Astrocyte (in vitro differentiated cells and primary cell): ENCODE data around the gene GNAI3. TPM values are rescaled to one million over a fixed set of nuclear protein-coding genes. Genes with fewer than 3 reads are reported as not detected.
A peak's percentile ranks its signal among the peaks of the same experiment; 100 is the strongest.

Experiments used
- DNase-seq: peaks from one replicate; pipeline ENCODE4 v3.0.0-alpha.2; 2010; ENCODE audit warnings: low read depth
- FAIRE-seq: peaks from 2 replicates; lab custom pipeline; 2011; peaks lifted over from hg19 to GRCh38; lab: Jason Lieb, UNC
- H2AFZ ChIP-seq: 2 replicates; pipeline ENCODE4 v1.6.0; 2012; ENCODE audit warnings: low read depth, low read length, inconsistent platforms
- H3K27ac ChIP-seq: 2 replicates; pipeline ENCODE4 v1.5.1; 2011; ENCODE audit warnings: low read depth, low read length, inconsistent platforms
- H3K27me3 ChIP-seq: 2 replicates; pipeline ENCODE4 v1.6.0; 2011; ENCODE audit warnings: low read length, inconsistent platforms; ENCODE audit not compliant: insufficient read depth
- H3K36me3 ChIP-seq: 2 replicates; pipeline ENCODE4 v1.5.1; 2011; ENCODE audit warnings: low read length, inconsistent platforms; ENCODE audit not compliant: insufficient read depth
- H3K4me1 ChIP-seq: 2 replicates; pipeline ENCODE4 v1.5.1; 2011; ENCODE audit warnings: low read length, inconsistent platforms; ENCODE audit not compliant: insufficient read depth
- H3K4me2 ChIP-seq: 2 replicates; pipeline ENCODE4 v1.6.0; 2012; ENCODE audit warnings: low read length, inconsistent platforms
- H3K4me3 ChIP-seq: 2 replicates; pipeline ENCODE4 v1.5.1; 2011; ENCODE audit warnings: low read depth, mild to moderate bottlenecking, low read length, inconsistent platforms; ENCODE audit not compliant: insufficient read depth
- H3K79me2 ChIP-seq: 2 replicates; pipeline ENCODE4 v1.6.0; 2012; ENCODE audit warnings: mild to moderate bottlenecking, low read length, inconsistent platforms; ENCODE audit not compliant: insufficient read depth
- H3K9ac ChIP-seq: 2 replicates; pipeline ENCODE4 v1.6.0; 2012; ENCODE audit warnings: mild to moderate bottlenecking, low read length, inconsistent platforms
- H3K9me3 ChIP-seq: 2 replicates; pipeline ENCODE4 v1.5.1; 2012; ENCODE audit warnings: low read depth, mild to moderate bottlenecking, low read length, inconsistent platforms; ENCODE audit not compliant: insufficient read depth
- H4K20me1 ChIP-seq: 2 replicates; pipeline ENCODE4 v1.6.0; 2012; ENCODE audit warnings: low read length, inconsistent platforms; ENCODE audit not compliant: insufficient read depth
- H3K27ac Mint-ChIP-seq: one replicate; pipeline ENCODE4 v1.8.0; 2021; ENCODE audit warnings: mild to moderate bottlenecking, mixed read lengths; ENCODE audit not compliant: unreplicated experiment
- H3K27me3 Mint-ChIP-seq: one replicate; pipeline ENCODE4 v1.8.0; 2021; ENCODE audit warnings: low read depth, mixed read lengths; ENCODE audit not compliant: unreplicated experiment
- H3K36me3 Mint-ChIP-seq: one replicate; pipeline ENCODE4 v1.8.0; 2021; ENCODE audit warnings: low read depth, mixed read lengths; ENCODE audit not compliant: unreplicated experiment
- H3K4me1 Mint-ChIP-seq: one replicate; pipeline ENCODE4 v1.8.0; 2021; ENCODE audit warnings: low read depth, mixed read lengths; ENCODE audit not compliant: unreplicated experiment
- H3K4me3 Mint-ChIP-seq: one replicate; pipeline ENCODE4 v1.8.0; 2021; ENCODE audit warnings: mild to moderate bottlenecking, moderate library complexity, mixed read lengths; ENCODE audit not compliant: unreplicated experiment
- H3K9me3 Mint-ChIP-seq: one replicate; pipeline ENCODE4 v1.8.0; 2021; ENCODE audit warnings: mild to moderate bottlenecking, mixed read lengths; ENCODE audit not compliant: unreplicated experiment
- CTCF ChIP-seq: IDR thresholded peaks from 2 replicates; pipeline ENCODE4 v1.5.1; 2011; ENCODE audit warnings: low read depth, mild to moderate bottlenecking, inconsistent platforms, low read length, moderate library complexity; ENCODE audit not compliant: insufficient read depth
- EZH2 ChIP-seq: IDR thresholded peaks from 2 replicates; pipeline ENCODE4 v1.6.1; 2012; ENCODE audit warnings: mild to moderate bottlenecking, low read length, inconsistent platforms; ENCODE audit not compliant: insufficient read depth
- total RNA-seq: library from RNA; stranded (reverse); gene quantifications from 2 replicates; pipeline ENCODE4 v1.2.1, GENCODE V29; 2021

Gene GNAI3
- total RNA-seq, 1 donor from 2014 or later, result 16.1 TPM

- H3K36me3 ChIP-seq, result no peaks in the 10 kb centered on the region
- no peak overlapping the region for H3K4me3 Mint-ChIP-seq
- peaks cover 100% of the 10 kb centered on the region for H3K79me2 ChIP-seq
- H3K4me1 Mint-ChIP-seq, result peaks cover 31% of the 10 kb centered on the region
- no peak overlapping the region for H3K4me2 ChIP-seq
- TF ChIP-seq CTCF, result no peak
- TF ChIP-seq EZH2, result no peak
- H3K27ac ChIP-seq, result no peak overlapping the region
- H4K20me1 ChIP-seq, result peaks cover 100% of the 10 kb centered on the region
- no peak overlapping the region for H3K9ac ChIP-seq
- H3K36me3 Mint-ChIP-seq, result peaks cover 2% of the 10 kb centered on the region
- H3K9me3 Mint-ChIP-seq, result no peaks in the 10 kb centered on the region
- no peak overlapping the region for H2AFZ ChIP-seq
- H3K4me1 ChIP-seq, result peaks cover 4% of the 10 kb centered on the region
- no peak overlapping the region for H3K27ac Mint-ChIP-seq
- H3K4me3 ChIP-seq, result no peak overlapping the region
- no peak for DNase-seq
- FAIRE-seq, result no peak
- no peaks in the 10 kb centered on the region for H3K9me3 ChIP-seq
- H3K27me3 Mint-ChIP-seq, result no peaks in the 10 kb centered on the region
- H3K27me3 ChIP-seq, result no peaks in the 10 kb centered on the region
These were observed 11.6 kb downstream of the GNAI3 start for GRCh38 chr1:109559995-109560394.

GRCh38 chr1:109564194-109564878, 15.9 kb downstream of the GNAI3 start:
- Histone ChIP-seq H3K36me3 (no peaks in the 10 kb centered on the region), H2AFZ (no peak overlapping the region), H3K9me3 (no peaks in the 10 kb centered on the region), H3K4me1 (peaks cover 4% of the 10 kb centered on the region), H3K79me2 (peaks cover 100% of the 10 kb centered on the region), H3K4me2 (peak overlapping the region; percentile 12), H4K20me1 (peaks cover 100% of the 10 kb centered on the region), H3K27ac (no peak overlapping the region), H3K9ac (no peak overlapping the region), H3K4me3 (no peak overlapping the region), H3K27me3 (no peaks in the 10 kb centered on the region)
- Mint-ChIP-seq H3K27me3 (no peaks in the 10 kb centered on the region), H3K9me3 (no peaks in the 10 kb centered on the region), H3K36me3 (no peaks in the 10 kb centered on the region), H3K4me3 (no peak overlapping the region), H3K27ac (peak overlapping the region; percentile 4), H3K4me1 (peaks cover 38% of the 10 kb centered on the region)
- TF ChIP-seq EZH2, result no peak
- TF ChIP-seq CTCF, result no peak
- FAIRE-seq (no peak), DNase-seq (no peak)

GRCh38 chr1:109565241-109565640, 16.8 kb downstream of the GNAI3 start:
- Histone ChIP-seq H3K4me3 (no peak overlapping the region), H3K27me3 (no peaks in the 10 kb centered on the region), H3K79me2 (peaks cover 100% of the 10 kb centered on the region), H3K4me1 (peaks cover 4% of the 10 kb centered on the region), H3K9ac (no peak overlapping the region), H3K36me3 (no peaks in the 10 kb centered on the region), H4K20me1 (peaks cover 99% of the 10 kb centered on the region), H3K4me2 (no peak overlapping the region), H2AFZ (no peak overlapping the region), H3K9me3 (no peaks in the 10 kb centered on the region), H3K27ac (no peak overlapping the region)
- no peak for DNase-seq
- Mint-ChIP-seq H3K9me3 (no peaks in the 10 kb centered on the region), H3K4me3 (no peak overlapping the region), H3K36me3 (no peaks in the 10 kb centered on the region), H3K27ac (no peak overlapping the region), H3K27me3 (no peaks in the 10 kb centered on the region), H3K4me1 (peaks cover 35% of the 10 kb centered on the region)
- no peak for FAIRE-seq
- no peak for TF ChIP-seq CTCF
- no peak for TF ChIP-seq EZH2
